Upper lobe of right lung (tissue), 1 donor: ENCODE measurements around the gene PRDM16. TPM values are rescaled to one million over a fixed set of nuclear protein-coding genes. Genes with fewer than 3 reads are reported as not detected.

ENCODE experiments used
- ATAC-seq: fragments of 200-7000 bp; cut with Tn5 transposase; one replicate; pipeline ENCODE4 v1.9.1; 2020; ENCODE audit warnings: mild to moderate bottlenecking, moderate library complexity
- DNase-seq: peaks from one replicate; pipeline ENCODE4 v3.0.0-alpha.2; 2020
- H3K27ac ChIP-seq: fragments of 200-600 bp; one replicate; pipeline ENCODE4 v1.8.0; 2022
- H3K27me3 ChIP-seq: fragments of 200-600 bp; one replicate; pipeline ENCODE4 v1.8.0; 2022; ENCODE audit warnings: mild to moderate bottlenecking
- H3K36me3 ChIP-seq: fragments of 200-600 bp; one replicate; pipeline ENCODE4 v1.8.0; 2022
- H3K4me1 ChIP-seq: fragments of 200-600 bp; one replicate; pipeline ENCODE4 v1.8.0; 2022
- H3K4me3 ChIP-seq: fragments of 200-600 bp; one replicate; pipeline ENCODE4 v1.8.0; 2022; ENCODE audit warnings: mild to moderate bottlenecking
- H3K9me3 ChIP-seq: fragments of 200-600 bp; one replicate; pipeline ENCODE4 v1.8.0; 2022
- intact Hi-C: fragments of 100-400 bp; cut with DNase I; formaldehyde crosslinking; loops from one replicate; pipeline ENCODE4 v1.11.0; 2022
- total RNA-seq: library from RNA; stranded (reverse); fragmentation: NEBNext Ultra II Directional; extraction: Animal tissue kit (Norgen Biotek cat#: 25700); gene quantifications from one replicate; pipeline ENCODE4 v1.2.1, GENCODE V29; 2021
- TF ChIP-seq, protein P1 (sequence below): fragments of 200-600 bp; IDR thresholded peaks from one replicate; pipeline ENCODE4 v1.8.0; 2022; ENCODE audit warnings: antibody characterized with exemption
- donor health status: DM: no; HTN: yes; CAD: no; lungs with severe emphysema.

The PRDM16 gene
- total RNA-seq, 1 donor from 2014 or later = 21.0 TPM

DNA sequence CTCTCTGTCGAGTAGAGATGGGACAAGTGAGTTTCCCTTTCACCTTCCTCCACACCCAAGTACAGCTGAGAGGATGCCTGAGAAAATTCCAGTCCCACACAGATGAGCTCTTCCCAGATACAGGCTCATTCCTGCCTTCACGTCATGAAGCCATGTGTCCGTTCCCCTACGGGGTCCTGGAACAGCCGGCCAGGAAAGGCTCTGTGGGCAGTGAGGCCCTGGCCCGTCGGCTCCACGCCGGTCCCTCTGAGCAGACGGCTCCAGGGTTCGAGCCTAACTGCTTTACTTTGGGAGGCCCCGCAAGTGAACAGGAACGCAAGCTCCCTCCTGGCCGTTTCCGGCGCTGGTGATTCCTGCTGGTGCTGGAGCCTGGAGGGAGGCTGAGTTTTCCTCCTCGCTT, 328.3 kb downstream of the PRDM16 start:
- no peak for DNase-seq
- no peak for ATAC-seq
- Histone ChIP-seq H3K36me3 (no peaks in the 10 kb centered on the region), H3K4me3 (no peak overlapping the region), H3K27me3 (peaks cover 40% of the 10 kb centered on the region), H3K4me1 (peaks cover 8% of the 10 kb centered on the region), H3K9me3 (no peaks in the 10 kb centered on the region), H3K27ac (no peak overlapping the region)
- TF ChIP-seq, protein P1, sequence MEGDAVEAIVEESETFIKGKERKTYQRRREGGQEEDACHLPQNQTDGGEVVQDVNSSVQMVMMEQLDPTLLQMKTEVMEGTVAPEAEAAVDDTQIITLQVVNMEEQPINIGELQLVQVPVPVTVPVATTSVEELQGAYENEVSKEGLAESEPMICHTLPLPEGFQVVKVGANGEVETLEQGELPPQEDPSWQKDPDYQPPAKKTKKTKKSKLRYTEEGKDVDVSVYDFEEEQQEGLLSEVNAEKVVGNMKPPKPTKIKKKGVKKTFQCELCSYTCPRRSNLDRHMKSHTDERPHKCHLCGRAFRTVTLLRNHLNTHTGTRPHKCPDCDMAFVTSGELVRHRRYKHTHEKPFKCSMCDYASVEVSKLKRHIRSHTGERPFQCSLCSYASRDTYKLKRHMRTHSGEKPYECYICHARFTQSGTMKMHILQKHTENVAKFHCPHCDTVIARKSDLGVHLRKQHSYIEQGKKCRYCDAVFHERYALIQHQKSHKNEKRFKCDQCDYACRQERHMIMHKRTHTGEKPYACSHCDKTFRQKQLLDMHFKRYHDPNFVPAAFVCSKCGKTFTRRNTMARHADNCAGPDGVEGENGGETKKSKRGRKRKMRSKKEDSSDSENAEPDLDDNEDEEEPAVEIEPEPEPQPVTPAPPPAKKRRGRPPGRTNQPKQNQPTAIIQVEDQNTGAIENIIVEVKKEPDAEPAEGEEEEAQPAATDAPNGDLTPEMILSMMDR = no peak
- intact Hi-C loops = no loop called here

DNA sequence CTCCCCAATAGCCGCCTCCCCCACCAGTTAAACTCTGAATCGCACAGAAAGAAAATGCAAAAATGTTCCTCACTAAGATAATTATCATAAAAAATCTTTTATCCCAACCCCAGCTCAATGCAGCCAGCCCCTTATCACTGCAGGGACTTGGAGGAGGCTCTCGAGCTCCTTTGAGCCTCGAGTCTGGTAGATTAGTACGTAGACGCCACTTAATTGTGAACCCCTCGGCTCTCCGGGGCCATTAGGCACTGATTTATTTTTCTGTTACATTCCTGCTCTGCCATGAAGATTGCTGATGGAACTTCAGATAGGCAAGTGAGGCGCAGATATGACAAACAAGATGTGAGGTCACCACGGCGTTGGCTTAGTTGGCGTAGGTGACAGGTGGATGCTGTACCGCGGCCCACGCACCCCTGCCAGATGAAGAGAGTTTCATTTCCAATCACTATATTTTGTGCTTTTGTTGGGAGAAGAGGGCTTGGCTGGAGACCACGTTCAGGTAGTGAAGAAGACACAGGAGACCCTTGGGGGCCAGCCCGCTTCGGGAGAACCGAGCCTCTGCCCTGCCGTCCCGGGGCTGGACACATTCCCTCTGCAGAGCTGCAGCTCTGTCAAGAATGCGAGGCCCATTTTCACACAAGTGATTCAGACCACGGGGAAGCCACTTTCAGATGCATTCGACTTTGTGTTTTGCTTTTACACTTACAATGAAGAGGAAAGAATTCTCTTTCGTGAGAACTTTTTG, 329.6 kb downstream of the PRDM16 start:
- no peaks in the 10 kb centered on the region for H3K9me3 ChIP-seq
- TF ChIP-seq, protein P1 = no peak
- intact Hi-C loops = no loop called here
- H3K36me3 ChIP-seq = no peaks in the 10 kb centered on the region
- ATAC-seq (no peak), DNase-seq (no peak)
- no peak overlapping the region for H3K4me3 ChIP-seq
- H3K27me3 ChIP-seq = peaks cover 28% of the 10 kb centered on the region
- H3K27ac ChIP-seq = no peak overlapping the region
- no peaks in the 10 kb centered on the region for H3K4me1 ChIP-seq

DNA sequence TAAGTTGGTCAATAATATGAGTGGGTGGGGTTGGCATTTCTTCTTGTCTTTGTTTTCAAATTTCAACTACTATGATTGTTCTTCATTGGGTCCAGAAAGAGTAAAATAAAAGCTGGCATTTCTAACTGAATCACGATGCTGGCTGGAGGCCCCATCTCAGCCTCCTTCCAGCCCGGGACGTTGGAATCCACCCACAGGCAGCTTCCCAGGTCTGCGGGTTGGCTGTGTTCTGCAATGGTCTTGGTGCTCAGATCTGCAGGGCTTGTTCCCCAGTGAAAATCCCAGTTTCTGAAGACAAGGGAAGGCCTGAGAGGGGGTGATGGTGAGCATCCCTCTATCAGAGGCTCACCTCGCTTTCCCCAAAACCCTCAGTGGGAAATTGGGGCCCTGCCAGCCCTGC, 330.7 kb downstream of the PRDM16 start:
- Histone ChIP-seq H3K4me3 (no peak overlapping the region), H3K27me3 (peaks cover 16% of the 10 kb centered on the region), H3K36me3 (no peaks in the 10 kb centered on the region), H3K4me1 (no peaks in the 10 kb centered on the region), H3K27ac (no peak overlapping the region), H3K9me3 (no peaks in the 10 kb centered on the region)
- DNase-seq = no peak
- no peak for ATAC-seq
- TF ChIP-seq, protein P1 = no peak
- intact Hi-C loops = no loop called here

DNA sequence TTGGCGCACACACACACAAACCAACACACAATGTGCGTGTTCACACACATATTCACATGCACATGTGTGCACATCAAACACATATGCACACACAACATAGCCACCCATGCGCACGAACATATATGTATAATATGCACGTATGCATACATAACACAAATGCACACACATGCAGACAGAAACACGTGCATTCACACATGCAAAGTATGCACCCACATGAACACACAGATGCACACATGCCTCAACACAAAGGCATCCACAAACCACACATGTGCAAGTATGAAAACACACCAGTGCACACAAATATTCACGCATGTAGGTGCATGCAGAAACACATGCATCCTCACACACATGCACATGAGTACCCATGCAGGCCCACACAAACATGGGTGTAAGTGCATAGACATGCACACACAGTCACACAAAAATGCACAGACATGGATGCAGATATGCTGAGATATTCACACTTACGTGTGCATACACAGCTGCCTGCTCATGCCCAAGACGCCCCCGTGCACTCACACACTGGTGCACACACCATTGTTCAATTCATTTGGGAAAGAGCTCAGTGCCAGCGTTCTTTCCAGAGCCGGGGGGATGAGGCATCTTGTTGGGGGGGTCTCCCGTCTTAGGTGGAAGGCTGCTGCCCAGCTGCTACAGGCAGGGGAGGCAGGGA, 332.7 kb downstream of the PRDM16 start:
- H3K27me3 ChIP-seq = peaks cover under 1% of the 10 kb centered on the region
- intact Hi-C loops = no loop called here
- no peak overlapping the region for H3K4me3 ChIP-seq
- no peaks in the 10 kb centered on the region for H3K36me3 ChIP-seq
- no peak overlapping the region for H3K27ac ChIP-seq
- ATAC-seq = no peak
- TF ChIP-seq, protein P1 = no peak
- H3K9me3 ChIP-seq = no peaks in the 10 kb centered on the region
- H3K4me1 ChIP-seq = no peaks in the 10 kb centered on the region
- no peak for DNase-seq

DNA sequence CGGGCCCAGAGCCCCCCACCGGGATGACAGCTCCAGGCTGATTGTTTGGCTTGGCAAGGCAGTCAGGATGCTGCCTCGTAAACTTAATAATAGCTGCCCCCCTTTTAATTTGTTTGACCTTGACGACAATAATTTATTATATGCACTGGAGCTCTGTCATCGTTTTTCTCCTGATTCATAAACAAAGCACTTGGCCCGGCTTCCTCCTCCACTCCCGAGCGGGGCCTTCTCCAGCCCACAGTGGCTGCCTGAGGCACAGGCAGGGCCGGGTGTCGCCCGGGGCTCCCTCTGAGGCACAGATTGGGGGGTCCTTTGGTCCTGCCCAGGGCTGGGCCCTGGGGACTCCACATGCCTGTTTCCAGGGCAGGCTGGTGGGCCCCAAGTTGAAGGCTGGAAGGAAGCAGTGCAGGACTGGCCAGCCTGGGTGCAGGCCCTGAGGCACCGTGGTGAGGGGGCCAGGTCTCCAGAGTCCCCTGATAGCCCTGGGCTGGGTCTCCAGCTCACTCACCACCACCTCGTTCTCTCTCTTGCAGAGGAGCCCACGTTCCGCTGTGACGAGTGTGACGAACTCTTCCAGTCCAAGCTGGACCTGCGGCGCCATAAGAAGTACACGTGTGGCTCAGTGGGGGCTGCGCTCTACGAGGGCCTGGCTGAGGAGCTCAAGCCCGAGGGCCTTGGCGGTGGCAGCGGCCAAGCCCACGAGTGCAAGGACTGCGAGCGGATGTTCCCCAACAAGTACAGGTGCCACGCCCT, 333.4 kb downstream of the PRDM16 start:
- intact Hi-C loops = no loop called here
- H3K4me3 ChIP-seq = no peak overlapping the region
- no peaks in the 10 kb centered on the region for H3K36me3 ChIP-seq
- no peak for ATAC-seq
- H3K27me3 ChIP-seq = no peaks in the 10 kb centered on the region
- TF ChIP-seq, protein P1 = no peak
- DNase-seq = no peak
- H3K9me3 ChIP-seq = no peaks in the 10 kb centered on the region
- H3K27ac ChIP-seq = no peak overlapping the region
- no peaks in the 10 kb centered on the region for H3K4me1 ChIP-seq
